GM18519 (cell line): ENCODE data around the gene UGT1A9.

Experiments
- ATAC-seq: cut with Tn5 transposase; IDR thresholded peaks from one replicate; pipeline ENCODE4 v1.9.1; 2021; ENCODE audit warnings: mild to moderate bottlenecking, moderate library complexity; ENCODE audit not compliant: unreplicated experiment, low FRiP score

UGT1A9 gene

GRCh38 chr2:233754872-233755611 lies 83.3 kb downstream of the UGT1A9 start:
- no peak for ATAC-seq

GRCh38 chr2:233756429-233757081 lies 84.9 kb downstream of the UGT1A9 start:
- ATAC-seq: no peak

- ATAC-seq: no peak
Measured at GRCh38 chr2:233758141-233758540, 86.4 kb downstream of the UGT1A9 start.

- ATAC-seq: no peak
Measured at GRCh38 chr2:233758849-233759248, 87.2 kb downstream of the UGT1A9 start.

- ATAC-seq: no peak
Measured at GRCh38 chr2:233760043-233760442, 88.3 kb downstream of the UGT1A9 start, which contains the start of gene UGT1A1. Gene UGT1A1 (plus strand): TSS chr2:233760270. CDS start chr2:233760288, 18 bp downstream.

GRCh38 chr2:233761040-233761769 lies 89.5 kb downstream of the UGT1A9 start:
- ATAC-seq: no peak

- no peak for ATAC-seq
Measured at GRCh38 chr2:233764264-233764663, 92.6 kb downstream of the UGT1A9 start.

- no peak for ATAC-seq
Measured at GRCh38 chr2:233764761-233765160, 93.1 kb downstream of the UGT1A9 start.

- no peak for ATAC-seq
Measured at GRCh38 chr2:233766416-233766815, 94.7 kb downstream of the UGT1A9 start.

- ATAC-seq: no peak
Measured at GRCh38 chr2:233768076-233768475, 96.4 kb downstream of the UGT1A9 start.

GRCh38 chr2:233769260-233769659 lies 97.6 kb downstream of the UGT1A9 start:
- ATAC-seq: no peak

- ATAC-seq: no peak
Measured at GRCh38 chr2:233772153-233772552, 100.5 kb downstream of the UGT1A9 start.

- no peak for ATAC-seq
Measured at GRCh38 chr2:233772583-233772982, 100.9 kb downstream of the UGT1A9 start.

GRCh38 chr2:233773854-233774253 lies 102.2 kb downstream of the UGT1A9 start:
- no peak for ATAC-seq

GRCh38 chr2:233775414-233775813 lies 103.7 kb downstream of the UGT1A9 start:
- no peak for ATAC-seq

- no peak for ATAC-seq
Measured at GRCh38 chr2:233778030-233778429, 106.3 kb downstream of the UGT1A9 start, which contains the start of gene MROH2A. Gene MROH2A (plus strand): TSS chr2:233778330. CDS start chr2:233779359, 1,029 bp downstream.

GRCh38 chr2:233779722-233780121 lies 108.0 kb downstream of the UGT1A9 start:
- ATAC-seq: no peak

- no peak for ATAC-seq
Measured at GRCh38 chr2:233780771-233781170, 109.1 kb downstream of the UGT1A9 start.

GRCh38 chr2:233789554-233789953 lies 117.9 kb downstream of the UGT1A9 start:
- ATAC-seq: no peak

- no peak for ATAC-seq
Measured at GRCh38 chr2:233791151-233791882, 119.6 kb downstream of the UGT1A9 start.
